Panc1 (cell line): ENCODE results near the gene EHBP1L1. TPM values are rescaled to one million over a fixed set of nuclear protein-coding genes. Genes with fewer than 3 reads are reported as not detected.

Source experiments
- ATAC-seq: fragments of 200-7000 bp; cut with Tn5 transposase; 2 replicates; pipeline ENCODE4 v1.9.1; 2020; ENCODE audit warnings: mild to moderate bottlenecking, moderate library complexity
- BruUV-seq: library from RNA; stranded (reverse); fragments of 400-500 nt; replicated peaks from 2 replicates; lab custom pipeline; 2021; lab: Mats Ljungman, UMichigan
- CTCF ChIA-PET: fragments of 300-600 bp; sonication (Branson Sonifier 250); formaldehyde crosslinking; loops from one replicate; lab custom pipeline; 2022; ENCODE audit warnings: antibody characterized with exemption; lab: Charles Lee
- POLR2A ChIA-PET: fragments of 300-600 bp; sonication (Branson Sonifier 250); formaldehyde crosslinking; loops from one replicate; lab custom pipeline; 2022; ENCODE audit warnings: antibody characterized with exemption; lab: Charles Lee
- DNase-seq: peaks from one replicate; pipeline ENCODE4 v3.0.0-alpha.2; 2010; ENCODE audit warnings: low read depth, low spot score
- H3K27ac ChIP-seq: 2 replicates; pipeline ENCODE4 v1.5.1; 2011; ENCODE audit warnings: mild to moderate bottlenecking, low read length, inconsistent platforms
- H3K27me3 ChIP-seq: fragments of 200-500 bp; sonication (Bioruptor generic); 2 replicates; pipeline ENCODE4 v1.6.0; 2014; ENCODE audit warnings: low read length, inconsistent platforms; ENCODE audit not compliant: control insufficient read depth, insufficient read depth
- H3K36me3 ChIP-seq: fragments of 200-500 bp; sonication (Bioruptor generic); 2 replicates; pipeline ENCODE4 v1.5.1; 2014; ENCODE audit warnings: inconsistent platforms, mild to moderate bottlenecking, low read length, moderate library complexity; ENCODE audit not compliant: control insufficient read depth, insufficient read depth
- H3K4me1 ChIP-seq: 2 replicates; pipeline ENCODE4 v1.5.1; 2011; ENCODE audit warnings: inconsistent platforms, mild to moderate bottlenecking, low read length, moderate library complexity; ENCODE audit not compliant: control insufficient read depth, insufficient read depth
- H3K4me3 ChIP-seq, 2 experiments: 2 replicates each; pipeline ENCODE4 v1.5.1; 2011 to 2012; ENCODE audit warnings: low read depth in 2 of 2, low read length in 2 of 2, mild to moderate bottlenecking in 2 of 2, inconsistent platforms in 1 of 2, moderate library complexity in 1 of 2
- H3K9me3 ChIP-seq: fragments of 200-500 bp; sonication (Bioruptor generic); 2 replicates; pipeline ENCODE4 v1.5.1; 2014; ENCODE audit warnings: low read depth, mild to moderate bottlenecking, inconsistent platforms, low read length, moderate library complexity; ENCODE audit not compliant: control insufficient read depth, insufficient read depth
- POLR2AphosphoS5 ChIP-seq: IDR thresholded peaks from 2 replicates; pipeline ENCODE4 v1.6.1; 2012; ENCODE audit warnings: mild to moderate bottlenecking, low read depth, low read length, moderate library complexity
- SIN3A ChIP-seq: IDR thresholded peaks from 2 replicates; pipeline ENCODE4 v1.6.1; 2012; ENCODE audit warnings: low read depth, mild to moderate bottlenecking, low read length, moderate library complexity, borderline replicate concordance; ENCODE audit not compliant: insufficient read depth
- TCF7L2 ChIP-seq: IDR thresholded peaks from 2 replicates; pipeline ENCODE4 v1.6.1; 2011; ENCODE audit warnings: mild to moderate bottlenecking, low read depth, low read length, inconsistent platforms
- in situ Hi-C: cut with HindIII; loops from 2 replicates; pipeline ENCODE4 v1.10.0; 2016; ENCODE audit warnings: low sequenced_read_pairs, low pct_unique_long_range_greater_than_20kb
- intact Hi-C: fragments of 100-400 bp; cut with micrococcal nuclease; formaldehyde crosslinking; loops from one replicate; pipeline ENCODE4 v1.10.0; 2022; ENCODE audit not compliant: unreplicated experiment
- total RNA-seq: library from RNA; stranded (reverse); gene quantifications from one replicate; pipeline ENCODE4 v1.2.1, GENCODE V29; 2021; ENCODE audit not compliant: unreplicated experiment
- TF ChIP-seq, protein P1 (sequence below): fragments of 450-650 bp; IDR thresholded peaks from 2 replicates; pipeline ENCODE4 v1.5.1; 2017; ENCODE audit warnings: mild to moderate bottlenecking
- TF ChIP-seq, protein P2 (sequence below), 2 experiments: IDR thresholded peaks; 2 replicates each; pipeline ENCODE4 v1.6.1; 2011 to 2012; ENCODE audit warnings: low read depth in 2 of 2, control low read depth in 1 of 2, low read length in 1 of 2, mild to moderate bottlenecking in 1 of 2, moderate library complexity in 1 of 2; ENCODE audit not compliant: insufficient read depth in 1 of 2

EHBP1L1 gene
- total RNA-seq, 1 experiment from 2014 or later = 108 TPM

DNA sequence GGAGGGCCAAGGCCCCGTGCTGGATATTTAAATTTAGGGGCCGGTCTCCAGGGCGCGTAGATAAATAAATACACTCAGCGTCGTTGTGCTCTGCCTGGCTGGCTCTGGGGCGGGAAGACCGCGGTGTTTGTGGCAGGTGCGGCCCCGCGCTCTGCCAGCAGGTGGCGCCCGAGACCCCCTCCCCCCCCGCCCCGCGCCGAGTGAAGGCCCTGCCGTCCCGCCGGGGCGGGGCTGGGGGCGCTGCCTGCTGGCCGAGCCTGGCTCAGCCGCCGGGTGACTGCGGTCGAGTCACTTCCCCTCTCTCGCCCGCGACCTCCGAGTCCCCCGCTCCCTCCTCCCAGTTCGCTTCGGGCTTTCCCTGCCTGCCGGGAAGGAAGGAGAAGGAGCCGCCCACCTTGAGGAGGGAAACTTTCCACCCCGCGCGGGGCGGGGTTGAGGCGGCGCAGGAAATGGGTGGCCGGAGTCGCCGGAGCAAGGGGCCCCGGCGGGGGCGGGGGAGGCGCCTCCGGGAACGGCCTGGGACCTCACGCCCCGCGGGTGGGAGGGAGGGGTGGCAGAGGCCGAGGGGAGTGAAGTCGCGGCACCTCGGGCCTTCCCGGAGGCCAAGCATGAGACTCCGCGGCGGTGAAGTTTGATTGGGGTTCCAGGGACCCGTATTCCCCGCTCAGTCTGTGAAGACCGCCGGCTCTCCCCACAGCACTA lies 1.6 kb upstream of the EHBP1L1 start:
- intact Hi-C loops = no loop called here
- H3K4me3 ChIP-seq = peak overlapping the region; percentile 82 to 93
- no peak for DNase-seq
- H3K4me1 ChIP-seq = peaks cover 50% of the 10 kb centered on the region
- ChIA-PET POLR2A (no interaction called here), CTCF (interaction anchor here (2.2 kb wide), 1 partner anchor 20 kb away, joined by 7 read pairs; no protein-coding TSS in a partner anchor)
- no peaks in the 10 kb centered on the region for H3K27me3 ChIP-seq
- peak; percentile 53 for ATAC-seq
- no peaks in the 10 kb centered on the region; the same call in 1 of the 2 replicates for H3K36me3 ChIP-seq
- peak overlapping the region; percentile 99 for H3K27ac ChIP-seq
- H3K9me3 ChIP-seq = no peaks in the 10 kb centered on the region
- TF ChIP-seq SIN3A (peak; percentile 65; the same call in 1 of the 2 replicates), TCF7L2 (no peak), POLR2AphosphoS5 (0 out of 2 replicates have a peak, but pooled peaks have one; percentile 19)
- TF ChIP-seq, protein P1, sequence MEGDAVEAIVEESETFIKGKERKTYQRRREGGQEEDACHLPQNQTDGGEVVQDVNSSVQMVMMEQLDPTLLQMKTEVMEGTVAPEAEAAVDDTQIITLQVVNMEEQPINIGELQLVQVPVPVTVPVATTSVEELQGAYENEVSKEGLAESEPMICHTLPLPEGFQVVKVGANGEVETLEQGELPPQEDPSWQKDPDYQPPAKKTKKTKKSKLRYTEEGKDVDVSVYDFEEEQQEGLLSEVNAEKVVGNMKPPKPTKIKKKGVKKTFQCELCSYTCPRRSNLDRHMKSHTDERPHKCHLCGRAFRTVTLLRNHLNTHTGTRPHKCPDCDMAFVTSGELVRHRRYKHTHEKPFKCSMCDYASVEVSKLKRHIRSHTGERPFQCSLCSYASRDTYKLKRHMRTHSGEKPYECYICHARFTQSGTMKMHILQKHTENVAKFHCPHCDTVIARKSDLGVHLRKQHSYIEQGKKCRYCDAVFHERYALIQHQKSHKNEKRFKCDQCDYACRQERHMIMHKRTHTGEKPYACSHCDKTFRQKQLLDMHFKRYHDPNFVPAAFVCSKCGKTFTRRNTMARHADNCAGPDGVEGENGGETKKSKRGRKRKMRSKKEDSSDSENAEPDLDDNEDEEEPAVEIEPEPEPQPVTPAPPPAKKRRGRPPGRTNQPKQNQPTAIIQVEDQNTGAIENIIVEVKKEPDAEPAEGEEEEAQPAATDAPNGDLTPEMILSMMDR = peak; percentile 100
- TF ChIP-seq, protein P2, sequence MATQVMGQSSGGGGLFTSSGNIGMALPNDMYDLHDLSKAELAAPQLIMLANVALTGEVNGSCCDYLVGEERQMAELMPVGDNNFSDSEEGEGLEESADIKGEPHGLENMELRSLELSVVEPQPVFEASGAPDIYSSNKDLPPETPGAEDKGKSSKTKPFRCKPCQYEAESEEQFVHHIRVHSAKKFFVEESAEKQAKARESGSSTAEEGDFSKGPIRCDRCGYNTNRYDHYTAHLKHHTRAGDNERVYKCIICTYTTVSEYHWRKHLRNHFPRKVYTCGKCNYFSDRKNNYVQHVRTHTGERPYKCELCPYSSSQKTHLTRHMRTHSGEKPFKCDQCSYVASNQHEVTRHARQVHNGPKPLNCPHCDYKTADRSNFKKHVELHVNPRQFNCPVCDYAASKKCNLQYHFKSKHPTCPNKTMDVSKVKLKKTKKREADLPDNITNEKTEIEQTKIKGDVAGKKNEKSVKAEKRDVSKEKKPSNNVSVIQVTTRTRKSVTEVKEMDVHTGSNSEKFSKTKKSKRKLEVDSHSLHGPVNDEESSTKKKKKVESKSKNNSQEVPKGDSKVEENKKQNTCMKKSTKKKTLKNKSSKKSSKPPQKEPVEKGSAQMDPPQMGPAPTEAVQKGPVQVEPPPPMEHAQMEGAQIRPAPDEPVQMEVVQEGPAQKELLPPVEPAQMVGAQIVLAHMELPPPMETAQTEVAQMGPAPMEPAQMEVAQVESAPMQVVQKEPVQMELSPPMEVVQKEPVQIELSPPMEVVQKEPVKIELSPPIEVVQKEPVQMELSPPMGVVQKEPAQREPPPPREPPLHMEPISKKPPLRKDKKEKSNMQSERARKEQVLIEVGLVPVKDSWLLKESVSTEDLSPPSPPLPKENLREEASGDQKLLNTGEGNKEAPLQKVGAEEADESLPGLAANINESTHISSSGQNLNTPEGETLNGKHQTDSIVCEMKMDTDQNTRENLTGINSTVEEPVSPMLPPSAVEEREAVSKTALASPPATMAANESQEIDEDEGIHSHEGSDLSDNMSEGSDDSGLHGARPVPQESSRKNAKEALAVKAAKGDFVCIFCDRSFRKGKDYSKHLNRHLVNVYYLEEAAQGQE (IDR thresholded peaks at IDR 0.05; ENCODE audit: insufficient read depth in 1 of 2, low read depth in 2 of 2, low read length in 1 of 2) = no peak
- in situ Hi-C loops = no loop called here
- no TSS peak for BruUV-seq

DNA sequence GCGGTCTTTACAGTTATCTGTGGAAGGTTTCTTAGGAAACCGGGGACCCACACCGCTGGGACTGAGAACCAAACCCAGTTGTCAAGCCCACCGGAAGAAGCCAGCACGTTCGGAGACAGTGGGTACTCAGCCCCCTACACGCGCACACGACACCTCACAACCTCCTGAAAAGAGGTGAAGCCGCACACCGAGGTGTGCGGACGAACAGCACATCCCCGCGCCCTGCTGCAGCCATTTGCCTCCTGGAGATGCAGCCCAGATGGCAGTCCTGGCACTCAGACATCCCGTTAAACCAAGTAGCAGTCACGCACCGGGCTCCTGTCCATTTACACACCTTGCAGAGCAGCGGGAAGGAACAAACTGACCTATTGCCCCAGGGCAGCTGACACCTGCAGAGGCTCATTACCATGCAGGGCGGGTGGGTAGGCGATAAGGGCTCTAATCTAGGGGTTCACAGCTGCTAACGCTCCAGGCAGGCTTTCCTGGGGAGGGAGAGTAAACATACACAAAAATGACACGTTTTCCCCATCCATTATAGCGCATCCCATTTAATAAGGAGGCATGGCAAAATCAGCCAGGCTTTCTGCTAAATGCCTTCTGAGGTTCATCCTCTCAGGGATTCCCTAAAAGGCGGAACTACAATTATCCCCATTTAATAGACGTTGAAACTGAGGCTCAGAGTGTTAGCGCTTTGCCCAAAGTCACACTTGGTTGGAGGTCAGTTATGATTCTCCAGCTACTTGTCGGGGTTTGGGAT lies 864 bp upstream of the EHBP1L1 start:
- Histone ChIP-seq H3K27ac (peak overlapping the region; percentile 99), H3K9me3 (no peaks in the 10 kb centered on the region), H3K4me1 (peaks cover 50% of the 10 kb centered on the region), H3K4me3 (peak overlapping the region; percentile 82 to 93), H3K27me3 (no peaks in the 10 kb centered on the region), H3K36me3 (no peaks in the 10 kb centered on the region; the same call in 1 of the 2 replicates)
- POLR2A ChIA-PET = interaction anchor here (0.5 kb wide), 1 partner anchor 56 kb away, joined by 3 read pairs; no protein-coding TSS in a partner anchor
- no peak for TF ChIP-seq SIN3A
- TF ChIP-seq POLR2AphosphoS5 = no peak; the same call in none of the 2 replicates
- TF ChIP-seq, protein P1 = no peak
- TF ChIP-seq, protein P2 (IDR thresholded peaks at IDR 0.05; ENCODE audit: insufficient read depth in 1 of 2, low read depth in 2 of 2, low read length in 1 of 2) = no peak
- TF ChIP-seq TCF7L2 = no peak
- in situ Hi-C loops = no loop called here
- DNase-seq = no peak
- BruUV-seq = no TSS peak
- intact Hi-C loops = no loop called here
- CTCF ChIA-PET = interaction anchor here (2.2 kb wide), 1 partner anchor 19 kb away, joined by 7 read pairs; no protein-coding TSS in a partner anchor
- no peak for ATAC-seq
